RWPE1 (cell line): Measurements from ENCODE around the gene TCTN3.

ENCODE experiments used
- CTCF ChIA-PET: fragments of 350-600 bp; sonication (Branson Sonifier 250); formaldehyde crosslinking; extraction: SDS; loops from one replicate; lab custom pipeline; 2021; lab: Yijun Ruan, JAX
- POLR2A ChIA-PET: fragments of 400-600 bp; formaldehyde crosslinking; extraction: SDS; loops from one replicate; lab custom pipeline; 2020; ENCODE audit warnings: antibody characterized with exemption; ENCODE audit not compliant: low non-redundant PET; lab: Yijun Ruan, JAX
- DNase-seq: peaks from one replicate; pipeline ENCODE4 v3.0.0; 2012; ENCODE audit warnings: low spot score
- H3K27ac ChIP-seq: fragments of 450-650 bp; 2 replicates; pipeline ENCODE4 v1.5.1; 2017
- TF ChIP-seq, protein P1 (sequence below): fragments of 450-650 bp; conservative IDR thresholded peaks from 2 replicates; pipeline ENCODE4 v1.5.1; 2017; ENCODE audit warnings: low read depth, mild to moderate bottlenecking

TCTN3 gene

DNA sequence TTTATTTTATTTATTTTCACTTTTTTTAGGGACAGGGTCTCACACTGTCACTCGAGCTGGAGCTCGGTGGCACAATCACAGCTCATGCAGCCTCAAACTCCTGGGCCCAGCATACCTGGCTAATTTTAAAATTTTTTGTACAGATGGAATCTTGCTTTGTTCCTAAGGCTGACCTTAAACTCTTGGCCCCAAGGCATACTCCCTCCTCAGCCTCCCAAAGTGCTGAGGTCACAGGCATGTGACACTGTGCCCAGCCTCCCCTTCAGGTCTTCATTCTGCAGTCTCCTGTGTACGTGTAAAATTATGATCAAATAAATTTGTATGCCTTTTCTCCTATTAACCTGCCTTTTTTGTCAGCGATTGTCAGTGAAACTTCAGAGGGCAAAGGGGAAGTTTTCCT lies 17.8 kb upstream of the TCTN3 start:
- ChIA-PET POLR2A (no interaction called here), CTCF (interaction anchor here (0.7 kb wide), 1 partner anchor 184 kb away, joined by 3 read pairs; no protein-coding TSS in a partner anchor)

DNA sequence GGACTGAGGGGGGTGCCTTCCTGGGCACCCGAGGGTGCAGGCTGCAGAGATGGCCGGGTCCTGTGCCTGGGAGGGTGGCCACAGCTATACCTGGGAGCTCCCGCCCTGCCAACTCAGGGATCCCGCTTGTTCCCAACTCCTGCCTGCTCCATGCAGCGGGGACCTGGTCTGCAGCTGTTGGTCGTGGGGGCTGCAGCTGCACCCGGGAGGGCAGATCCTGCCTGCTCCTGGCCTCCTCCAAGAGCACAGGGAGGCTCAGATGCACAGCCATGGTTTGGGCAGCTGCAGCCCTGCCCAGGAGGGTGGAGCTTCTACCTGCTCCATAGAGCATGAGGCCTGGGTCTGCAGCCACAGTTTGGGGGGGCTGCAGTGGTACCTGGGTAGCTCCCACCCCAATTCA lies 13.3 kb upstream of the TCTN3 start:
- DNase-seq: no peak
- POLR2A ChIA-PET: no interaction called here
- no peak overlapping the region for H3K27ac ChIP-seq
- TF ChIP-seq, protein P1, sequence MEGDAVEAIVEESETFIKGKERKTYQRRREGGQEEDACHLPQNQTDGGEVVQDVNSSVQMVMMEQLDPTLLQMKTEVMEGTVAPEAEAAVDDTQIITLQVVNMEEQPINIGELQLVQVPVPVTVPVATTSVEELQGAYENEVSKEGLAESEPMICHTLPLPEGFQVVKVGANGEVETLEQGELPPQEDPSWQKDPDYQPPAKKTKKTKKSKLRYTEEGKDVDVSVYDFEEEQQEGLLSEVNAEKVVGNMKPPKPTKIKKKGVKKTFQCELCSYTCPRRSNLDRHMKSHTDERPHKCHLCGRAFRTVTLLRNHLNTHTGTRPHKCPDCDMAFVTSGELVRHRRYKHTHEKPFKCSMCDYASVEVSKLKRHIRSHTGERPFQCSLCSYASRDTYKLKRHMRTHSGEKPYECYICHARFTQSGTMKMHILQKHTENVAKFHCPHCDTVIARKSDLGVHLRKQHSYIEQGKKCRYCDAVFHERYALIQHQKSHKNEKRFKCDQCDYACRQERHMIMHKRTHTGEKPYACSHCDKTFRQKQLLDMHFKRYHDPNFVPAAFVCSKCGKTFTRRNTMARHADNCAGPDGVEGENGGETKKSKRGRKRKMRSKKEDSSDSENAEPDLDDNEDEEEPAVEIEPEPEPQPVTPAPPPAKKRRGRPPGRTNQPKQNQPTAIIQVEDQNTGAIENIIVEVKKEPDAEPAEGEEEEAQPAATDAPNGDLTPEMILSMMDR: no peak
- CTCF ChIA-PET: interaction anchor here (1.2 to 3.6 kb wide), 2 partner anchors 13 to 159 kb away, joined by 3 to 12 read pairs; partner anchors contain the start of gene TCTN3

More for the DNA sequence above, 17.8 kb upstream of the TCTN3 start:
- no peak overlapping the region for H3K27ac ChIP-seq
- TF ChIP-seq, protein P1: no peak
- DNase-seq: no peak

DNA sequence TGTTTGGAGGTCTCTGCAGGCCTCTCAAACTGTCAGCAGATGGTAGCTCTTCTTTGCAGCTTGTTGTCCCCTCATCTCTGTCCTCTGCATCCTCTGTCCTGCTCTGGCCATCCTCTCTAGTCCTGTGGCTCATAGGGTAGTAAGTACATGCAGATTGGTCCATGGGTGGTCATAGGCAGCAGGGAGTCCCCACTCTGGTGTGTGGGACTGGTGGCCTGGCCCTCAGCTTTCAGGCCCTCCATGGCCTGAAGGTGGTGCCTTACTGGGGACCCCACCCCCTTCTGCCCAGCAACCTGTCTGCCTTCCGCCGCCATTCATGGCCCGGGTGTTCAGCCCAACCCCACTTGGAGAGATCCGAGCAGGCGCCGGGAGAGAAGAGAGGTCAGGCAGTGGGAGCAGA lies 12.8 kb upstream of the TCTN3 start:
- no peak for DNase-seq
- no peak overlapping the region for H3K27ac ChIP-seq
- ChIA-PET POLR2A (no interaction called here), CTCF (interaction anchor here (1.2 to 3.6 kb wide), 2 partner anchors 13 to 159 kb away, joined by 3 to 12 read pairs; partner anchors contain the start of gene TCTN3)
- TF ChIP-seq, protein P1: no peak

DNA sequence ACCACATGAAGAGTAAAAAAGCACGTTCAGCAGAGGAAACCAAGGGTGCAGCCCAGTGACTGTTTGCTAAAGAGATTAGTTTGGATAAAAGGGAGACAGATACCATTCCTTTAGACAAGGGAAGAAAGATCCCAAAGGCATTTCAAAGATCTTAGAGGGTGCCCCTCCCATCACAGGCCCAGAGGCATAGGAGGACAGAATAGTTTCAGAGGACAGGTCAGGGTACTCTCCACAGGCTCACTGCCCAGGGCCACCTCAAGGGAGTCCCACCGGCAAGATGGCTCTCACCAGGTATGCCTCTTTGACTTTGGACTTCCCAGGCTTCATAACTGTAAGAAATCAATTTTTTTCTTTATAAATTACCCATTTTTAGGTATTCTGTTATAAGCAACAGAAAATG lies 4.7 kb upstream of the TCTN3 start:
- ChIA-PET CTCF (no interaction called here), POLR2A (no interaction called here)
- TF ChIP-seq, protein P1: no peak

DNA sequence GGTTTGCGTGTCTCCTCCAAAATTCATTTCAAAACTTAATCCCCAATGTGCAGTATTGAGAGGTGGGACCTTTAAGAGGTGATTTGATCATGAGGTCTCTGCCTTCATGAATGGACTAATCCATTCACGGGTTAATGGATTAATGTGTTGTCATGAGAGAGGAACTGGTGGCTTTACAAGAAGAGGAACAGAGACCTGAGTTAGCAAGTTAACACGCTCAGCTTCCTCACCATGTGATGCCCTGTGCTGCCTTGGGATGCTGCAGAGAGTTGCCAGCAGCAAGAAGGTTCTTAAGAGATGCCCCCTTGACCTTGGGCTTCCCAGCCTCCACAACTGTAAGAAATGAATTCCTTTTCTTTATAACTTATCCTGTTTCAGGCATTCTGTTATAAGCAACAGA lies 3.7 kb upstream of the TCTN3 start:
- no peak for DNase-seq
- POLR2A ChIA-PET: interaction anchor here (0.7 kb wide), 1 partner anchor 13 kb away, joined by 3 read pairs; no protein-coding TSS in a partner anchor
- H3K27ac ChIP-seq: no peak overlapping the region
- CTCF ChIA-PET: interaction anchor here (0.6 kb wide), 1 partner anchor 10 kb away, joined by 3 read pairs; no protein-coding TSS in a partner anchor
- TF ChIP-seq, protein P1: no peak

More for the DNA sequence above, 4.7 kb upstream of the TCTN3 start:
- no peak overlapping the region for H3K27ac ChIP-seq
- DNase-seq: no peak

DNA sequence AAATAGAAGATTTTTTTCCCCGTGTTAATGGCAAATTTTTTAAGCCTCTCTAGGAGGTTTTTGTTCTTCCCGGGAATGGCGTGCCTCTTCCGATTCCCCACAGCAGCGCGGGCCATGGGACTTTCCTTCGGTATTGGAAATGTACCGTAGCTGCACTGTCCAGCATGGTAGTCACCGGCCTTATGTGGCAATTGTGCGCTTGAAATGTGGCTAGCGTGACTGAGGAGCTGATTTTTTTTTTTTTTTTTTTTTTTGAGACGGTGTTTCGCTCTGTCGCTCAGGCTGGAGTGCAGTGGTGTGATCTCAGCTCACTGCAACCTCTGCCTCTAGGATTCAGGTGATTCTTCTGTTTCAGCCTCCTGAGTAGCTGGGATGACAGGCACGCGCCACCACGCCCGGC lies 938 bp upstream of the TCTN3 start:
- ChIA-PET POLR2A (interaction anchor here (0.7 kb wide), 1 partner anchor 322 kb away, joined by 8 read pairs; no protein-coding TSS in a partner anchor), CTCF (interaction anchor here (0.6 to 2.3 kb wide), 25 partner anchors 10 to 1537 kb away, joined by 3 to 16 read pairs (median 4); no protein-coding TSS in a partner anchor)
- no peak overlapping the region for H3K27ac ChIP-seq
- DNase-seq: no peak
- TF ChIP-seq, protein P1: no peak
